ENCODE measurements around the gene MICB. TPM values are rescaled to one million over a fixed set of nuclear protein-coding genes. Genes with fewer than 3 reads are reported as not detected.
"Not testable (repeated sequence)": the region's sequence is repeated elsewhere in the genome, so short reads cannot be mapped to it uniquely, and the experiment has no call there.

The MICB gene
- total and polyA plus RNA-seq, 7 experiments from 2014 or later, result 3.4 to 49.5 (median 12.6) TPM

DNA sequence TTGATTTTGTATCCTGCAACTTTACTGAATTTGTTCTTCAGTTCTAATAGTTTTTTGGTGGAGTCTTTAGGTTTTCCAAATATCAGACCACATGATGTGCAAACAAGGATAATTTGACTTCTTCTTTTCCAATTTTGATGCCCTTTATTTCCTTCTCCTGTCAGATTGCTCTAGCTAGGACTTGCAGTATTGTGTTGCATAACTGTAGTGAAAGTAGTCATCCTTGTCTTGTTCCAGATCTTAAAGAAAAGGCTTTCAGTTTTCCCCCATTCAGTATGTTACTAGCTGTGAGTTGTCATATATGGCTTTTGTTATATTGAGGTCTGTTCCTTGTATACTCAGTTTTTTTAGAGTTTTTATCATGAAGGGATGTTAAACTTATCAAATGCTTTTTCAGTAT, 4.6 kb downstream of the MICB start:
- ChIA-PET POLR2A (interaction anchor here (0.6 to 0.7 kb wide), 2 partner anchors 9 to 112 kb away, joined by 3 read pairs; partner anchors contain the start of gene AIF1), CTCF (interaction anchor here (0.6 kb wide), 1 partner anchor 152 kb away, joined by 3 read pairs; no protein-coding TSS in a partner anchor)
- H3K27ac Mint-ChIP-seq, result no peak overlapping the region
- peaks cover 0 to 1% of the 10 kb centered on the region in 2 donors for H3K4me1 ChIP-seq (ENCODE audit: control insufficient read depth in 2 of 2, insufficient read depth in 2 of 2, low read length in 2 of 2)
- intact Hi-C loops (cut with micrococcal nuclease), result no loop called here
- H3K27ac ChIP-seq (ENCODE audit: low read depth, low read length), result no peak overlapping the region
- H3K27me3 Mint-ChIP-seq, result no peaks in the 10 kb centered on the region
- peaks cover 10 to 58% (median 47%) of the 10 kb centered on the region in 7 donors for H3K4me1 Mint-ChIP-seq
- H3K9me3 Mint-ChIP-seq, result no peaks in the 10 kb centered on the region
- H3K36me3 ChIP-seq (ENCODE audit: control insufficient read depth in 2 of 3, insufficient read depth in 3 of 3, low read length in 3 of 3), result peaks cover 4 to 22% (median 12%) of the 10 kb centered on the region in 3 experiments
- no peaks in the 10 kb centered on the region for H3K9me3 ChIP-seq (ENCODE audit: control insufficient read depth in 2 of 3, low read length in 3 of 3)
- no peak overlapping the region for H3K4me3 Mint-ChIP-seq
- no peaks in the 10 kb centered on the region for H3K27me3 ChIP-seq (ENCODE audit: control insufficient read depth in 2 of 2, insufficient read depth in 2 of 2, low read length in 2 of 2)
- ATAC-seq (no peak), DNase-seq (no peak)
- peaks cover 0 to 20% (median 0%) of the 10 kb centered on the region in 5 donors for H3K36me3 Mint-ChIP-seq
- H3K4me3 ChIP-seq (ENCODE audit: low read length), result no peak overlapping the region

DNA sequence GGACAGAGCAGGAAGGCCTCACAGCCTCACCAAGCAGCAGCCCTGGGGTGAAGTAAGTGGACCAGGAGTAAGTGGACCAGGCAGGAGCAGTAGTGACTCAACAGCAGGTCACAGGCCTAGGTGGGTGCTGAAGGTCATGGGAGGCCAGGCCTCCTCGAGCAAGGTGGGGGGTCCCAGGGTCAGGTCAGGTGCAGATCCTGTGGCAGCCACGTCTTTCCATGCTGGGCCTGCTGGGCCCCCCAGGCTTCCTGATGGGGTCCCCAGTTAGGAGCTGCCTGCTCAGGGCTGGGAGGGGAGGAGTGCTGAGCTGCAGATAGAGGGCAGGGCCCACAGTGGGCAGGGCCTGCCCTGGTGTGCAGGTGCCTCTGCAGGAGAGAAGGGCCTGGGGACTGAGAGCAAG, 11.1 kb downstream of the MICB start:
- POLR2A ChIA-PET, result not testable (repeated sequence)

DNA sequence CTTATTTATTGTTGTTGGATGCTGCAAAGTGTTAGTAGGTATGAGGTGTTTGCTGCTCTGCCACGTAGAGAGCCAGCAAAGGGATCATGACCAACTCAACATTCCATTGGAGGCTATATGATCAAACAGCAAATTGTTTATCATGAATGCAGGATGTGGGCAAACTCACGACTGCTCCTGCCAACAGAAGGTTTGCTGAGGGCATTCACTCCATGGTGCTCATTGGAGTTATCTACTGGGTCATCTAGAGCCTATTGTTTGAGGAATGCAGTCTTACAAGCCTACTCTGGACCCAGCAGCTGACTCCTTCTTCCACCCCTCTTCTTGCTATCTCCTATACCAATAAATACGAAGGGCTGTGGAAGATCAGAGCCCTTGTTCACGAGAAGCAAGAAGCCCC, 12.1 kb downstream of the MICB start:
- no peak for ATAC-seq
- H3K36me3 ChIP-seq (ENCODE audit: control insufficient read depth in 2 of 3, insufficient read depth in 3 of 3, low read length in 3 of 3), result peaks cover 8 to 56% (median 19%) of the 10 kb centered on the region in 3 experiments
- no peak for DNase-seq

More for the DNA sequence above, 11.1 kb downstream of the MICB start:
- DNase-seq; ATAC-seq; H3K4me1 ChIP-seq (ENCODE audit: control insufficient read depth in 2 of 2, insufficient read depth in 2 of 2, low read length in 2 of 2); H3K9me3 Mint-ChIP-seq; H3K27me3 Mint-ChIP-seq; intact Hi-C loops (cut with micrococcal nuclease); H3K27me3 ChIP-seq (ENCODE audit: control insufficient read depth in 2 of 2, insufficient read depth in 2 of 2, low read length in 2 of 2); H3K4me3 Mint-ChIP-seq; CTCF ChIA-PET; H3K27ac ChIP-seq (ENCODE audit: low read depth, low read length); H3K4me3 ChIP-seq (ENCODE audit: low read length); H3K9me3 ChIP-seq (ENCODE audit: control insufficient read depth in 2 of 3, low read length in 3 of 3): not testable (repeated sequence)
- Mint-ChIP-seq H3K36me3 (peaks cover 0 to 41% (median 12%) of the 10 kb centered on the region in 5 donors), H3K4me1 (peaks cover 0 to 11% (median 5%) of the 10 kb centered on the region in 7 donors), H3K27ac (peak overlapping the region in 1 of 9 donors; percentile 68)
- H3K36me3 ChIP-seq (ENCODE audit: control insufficient read depth in 2 of 3, insufficient read depth in 3 of 3, low read length in 3 of 3), result peaks cover 8 to 56% (median 19%) of the 10 kb centered on the region in 3 experiments

DNA sequence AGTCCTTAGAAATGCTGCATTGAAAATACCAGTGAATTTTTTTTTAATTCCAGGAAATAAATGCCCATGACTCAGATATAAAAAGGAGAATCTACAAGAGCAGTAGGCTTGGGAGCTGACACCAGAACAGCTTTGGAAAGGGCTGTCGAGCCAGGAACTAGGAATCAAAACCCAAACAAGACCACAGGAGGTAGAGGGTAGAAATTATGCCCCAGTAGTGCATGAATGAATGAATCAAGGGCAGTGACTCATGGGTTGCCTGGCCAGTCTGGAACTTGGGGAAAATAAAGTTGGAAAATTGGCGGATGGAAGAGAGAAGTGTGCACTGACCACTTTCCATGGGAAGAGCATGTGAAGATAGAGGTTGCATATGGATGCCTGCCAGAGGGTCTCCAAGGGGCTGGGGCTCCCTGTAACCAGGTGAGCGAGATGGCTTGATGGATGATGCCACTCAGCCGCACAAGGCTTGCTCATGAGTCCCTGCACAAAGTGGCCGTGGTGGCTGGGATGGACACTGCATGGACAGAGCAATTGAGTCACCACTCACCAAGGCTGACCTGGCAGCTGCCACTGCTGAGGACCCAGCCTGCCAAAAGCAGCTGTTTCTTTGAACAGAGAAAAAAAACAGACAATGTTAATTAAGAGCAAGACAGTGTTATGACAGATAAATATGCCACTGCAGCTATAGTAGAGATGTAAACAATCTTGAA, 15.7 kb downstream of the MICB start:
- H3K4me1 Mint-ChIP-seq, result peaks cover 0 to 12% (median 0%) of the 10 kb centered on the region in 7 donors
- POLR2A ChIA-PET, result interaction anchor here (0.7 kb wide), 2 partner anchors 11 to 277 kb away, joined by 4 read pairs; no protein-coding TSS in a partner anchor

More for the DNA sequence above, 12.1 kb downstream of the MICB start:
- Mint-ChIP-seq H3K27ac (no peak overlapping the region), H3K36me3 (peaks cover 0 to 41% (median 12%) of the 10 kb centered on the region in 5 donors), H3K4me1 (peaks cover 0 to 9% (median 3%) of the 10 kb centered on the region in 7 donors), H3K4me3 (no peak overlapping the region), H3K27me3 (no peaks in the 10 kb centered on the region), H3K9me3 (peaks cover 0 to under 1% (median 0%) of the 10 kb centered on the region in 11 donors)
- Histone ChIP-seq H3K9me3 (ENCODE audit: control insufficient read depth in 2 of 3, low read length in 3 of 3) (no peaks in the 10 kb centered on the region), H3K27me3 (ENCODE audit: control insufficient read depth in 2 of 2, insufficient read depth in 2 of 2, low read length in 2 of 2) (no peaks in the 10 kb centered on the region), H3K4me3 (ENCODE audit: low read length) (no peak overlapping the region), H3K27ac (ENCODE audit: low read depth, low read length) (no peak overlapping the region), H3K4me1 (ENCODE audit: control insufficient read depth in 2 of 2, insufficient read depth in 2 of 2, low read length in 2 of 2) (no peaks in the 10 kb centered on the region)
- CTCF ChIA-PET, result no interaction called here
- POLR2A ChIA-PET, result interaction anchor here (0.6 kb wide), 1 partner anchor 13 kb away, joined by 3 read pairs; no protein-coding TSS in a partner anchor
- intact Hi-C loops (cut with micrococcal nuclease), result no loop called here

DNA sequence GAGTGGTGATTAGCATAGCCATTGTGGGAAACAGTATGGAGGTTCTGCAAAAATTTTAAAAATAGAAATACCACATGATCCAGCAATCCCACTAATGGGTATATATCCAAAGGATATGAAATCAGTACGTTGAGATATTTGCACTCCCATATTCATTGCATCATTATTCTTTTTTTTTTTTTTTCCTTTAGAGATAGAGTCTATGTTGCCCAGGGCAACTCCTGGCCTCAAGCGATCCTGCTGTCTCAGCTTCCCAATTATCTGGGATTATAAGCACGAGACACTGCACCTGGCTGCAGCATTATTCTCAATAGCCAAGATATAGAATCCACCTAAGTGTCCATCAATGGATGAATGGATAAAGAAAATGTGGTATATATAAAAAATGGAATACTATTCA, 23.9 kb downstream of the MICB start:
- Histone ChIP-seq H3K4me1 (ENCODE audit: control insufficient read depth in 2 of 2, insufficient read depth in 2 of 2, low read length in 2 of 2) (no peaks in the 10 kb centered on the region), H3K9me3 (ENCODE audit: control insufficient read depth in 2 of 3, low read length in 3 of 3) (no peaks in the 10 kb centered on the region), H3K36me3 (ENCODE audit: control insufficient read depth in 2 of 3, insufficient read depth in 3 of 3, low read length in 3 of 3) (no peaks in the 10 kb centered on the region), H3K4me3 (ENCODE audit: low read length) (no peak overlapping the region), H3K27ac (ENCODE audit: low read depth, low read length) (no peak overlapping the region), H3K27me3 (ENCODE audit: control insufficient read depth in 2 of 2, insufficient read depth in 2 of 2, low read length in 2 of 2) (no peaks in the 10 kb centered on the region)
- POLR2A ChIA-PET, result no interaction called here
- intact Hi-C loops (cut with micrococcal nuclease), result no loop called here
- DNase-seq (no peak), ATAC-seq (no peak)
- CTCF ChIA-PET, result no interaction called here
- H3K36me3 Mint-ChIP-seq, result no peaks in the 10 kb centered on the region
- H3K4me3 Mint-ChIP-seq, result no peak overlapping the region
- H3K4me1 Mint-ChIP-seq, result no peaks in the 10 kb centered on the region
- H3K27me3 Mint-ChIP-seq, result peaks cover 0 to 37% (median 0%) of the 10 kb centered on the region in 5 donors
- no peak overlapping the region for H3K27ac Mint-ChIP-seq
- H3K9me3 Mint-ChIP-seq, result no peaks in the 10 kb centered on the region

More for the DNA sequence above, 15.7 kb downstream of the MICB start:
- Histone ChIP-seq H3K36me3 (ENCODE audit: control insufficient read depth in 2 of 3, insufficient read depth in 3 of 3, low read length in 3 of 3) (peaks cover 0 to 23% (median 0%) of the 10 kb centered on the region in 3 experiments), H3K4me3 (ENCODE audit: low read length) (no peak overlapping the region), H3K4me1 (ENCODE audit: control insufficient read depth in 2 of 2, insufficient read depth in 2 of 2, low read length in 2 of 2) (no peaks in the 10 kb centered on the region), H3K9me3 (ENCODE audit: control insufficient read depth in 2 of 3, low read length in 3 of 3) (no peaks in the 10 kb centered on the region), H3K27me3 (ENCODE audit: control insufficient read depth in 2 of 2, insufficient read depth in 2 of 2, low read length in 2 of 2) (no peaks in the 10 kb centered on the region), H3K27ac (ENCODE audit: low read depth, low read length) (no peak overlapping the region)
- intact Hi-C loops (cut with micrococcal nuclease), result no loop called here
- ATAC-seq (no peak), DNase-seq (no peak)
- H3K27me3 Mint-ChIP-seq, result peaks cover 0 to 10% (median 0%) of the 10 kb centered on the region in 5 donors
- H3K4me3 Mint-ChIP-seq, result no peak overlapping the region
- CTCF ChIA-PET, result interaction anchor here (0.7 kb wide), 1 partner anchor 18 kb away, joined by 4 read pairs; no protein-coding TSS in a partner anchor
- H3K9me3 Mint-ChIP-seq, result peaks cover 0 to 2% (median 0%) of the 10 kb centered on the region in 11 donors
- H3K27ac Mint-ChIP-seq, result no peak overlapping the region
- H3K36me3 Mint-ChIP-seq, result peaks cover 0 to 22% (median 10%) of the 10 kb centered on the region in 5 donors

DNA sequence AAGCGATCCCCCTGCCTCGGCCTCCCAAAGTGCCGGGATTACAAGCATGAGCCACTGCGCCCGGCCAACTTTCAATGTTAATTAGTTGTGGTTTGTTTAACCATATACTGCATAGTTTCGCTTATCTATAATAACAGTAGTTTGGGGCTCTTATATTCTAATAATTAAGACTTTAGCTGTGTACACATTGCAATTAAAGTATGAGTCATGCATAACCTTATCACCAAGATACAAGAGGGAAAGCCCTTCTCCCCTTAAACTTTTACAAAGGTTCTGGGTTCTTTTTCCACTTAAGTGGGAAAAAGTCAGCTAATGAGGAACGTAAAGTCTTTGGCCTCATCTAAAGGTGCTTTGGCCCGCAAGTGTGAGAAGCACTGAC, 27.6 kb downstream of the MICB start:
- intact Hi-C loops (cut with micrococcal nuclease), result no loop called here

More for the DNA sequence above, 27.6 kb downstream of the MICB start:
- Mint-ChIP-seq H3K9me3 (no peaks in the 10 kb centered on the region), H3K27me3 (peaks cover 0 to 20% (median 0%) of the 10 kb centered on the region in 5 donors), H3K4me3 (no peak overlapping the region), H3K27ac (no peak overlapping the region), H3K36me3 (peaks cover under 1 to 9% (median 4%) of the 10 kb centered on the region in 5 donors), H3K4me1 (peaks cover 0 to 7% (median 3%) of the 10 kb centered on the region in 7 donors)
- H3K4me1 ChIP-seq (ENCODE audit: control insufficient read depth in 2 of 2, insufficient read depth in 2 of 2, low read length in 2 of 2), result no peaks in the 10 kb centered on the region
- DNase-seq, result no peak
- POLR2A ChIA-PET, result no interaction called here
- no peak for ATAC-seq
- H3K4me3 ChIP-seq (ENCODE audit: low read length), result no peak overlapping the region
- CTCF ChIA-PET, result no interaction called here
- H3K9me3 ChIP-seq (ENCODE audit: control insufficient read depth in 2 of 3, low read length in 3 of 3), result no peaks in the 10 kb centered on the region
- H3K27ac ChIP-seq (ENCODE audit: low read depth, low read length), result no peak overlapping the region
- H3K27me3 ChIP-seq (ENCODE audit: control insufficient read depth in 2 of 2, insufficient read depth in 2 of 2, low read length in 2 of 2), result no peaks in the 10 kb centered on the region
- peaks cover 7 to 11% (median 7%) of the 10 kb centered on the region in 3 experiments for H3K36me3 ChIP-seq (ENCODE audit: control insufficient read depth in 2 of 3, insufficient read depth in 3 of 3, low read length in 3 of 3)
